ENCODE measurements around the gene IGSF9B. TPM values are rescaled to one million over a fixed set of nuclear protein-coding genes. Genes with fewer than 3 reads are reported as not detected.

Gene IGSF9B
- total RNA-seq, 1 experiment from 2014 or later: 5.6 TPM

GRCh38 chr11:133935551-133935910 is 21.2 kb downstream of the IGSF9B start:
- H3K4me2 ChIP-seq (ENCODE audit: low read depth, low read length, poor library complexity, severe bottlenecking): no peak overlapping the region
- H3K4me1 ChIP-seq (ENCODE audit: low read length): no peaks in the 10 kb centered on the region
- no peak overlapping the region for H3K4me3 ChIP-seq (ENCODE audit: low read length)
- no peak for DNase-seq
- no peaks in the 10 kb centered on the region for H3K27me3 ChIP-seq (ENCODE audit: low read length)
- no peaks in the 10 kb centered on the region for H3K79me2 ChIP-seq (ENCODE audit: low read length)
- H2AFZ ChIP-seq (ENCODE audit: low read length): no peak overlapping the region
- no peaks in the 10 kb centered on the region for H3K36me3 ChIP-seq (ENCODE audit: insufficient read depth, low read length)
- H3K9me2 ChIP-seq (replicated peaks; ENCODE audit: insufficient read depth, low read length): no peaks in the 10 kb centered on the region
- no peak overlapping the region for H3K9ac ChIP-seq (ENCODE audit: low read length)
- H4K20me1 ChIP-seq (ENCODE audit: insufficient read depth, low read depth, low read length): no peaks in the 10 kb centered on the region
- no peaks in the 10 kb centered on the region for H3K9me3 ChIP-seq (ENCODE audit: low read length)
- no peak overlapping the region for H3K27ac ChIP-seq (ENCODE audit: low read length)

GRCh38 chr11:133934599-133935550 is 21.9 kb downstream of the IGSF9B start:
- peak; percentile 47 for DNase-seq
- H3K79me2 ChIP-seq (ENCODE audit: low read length): no peaks in the 10 kb centered on the region
- H2AFZ ChIP-seq (ENCODE audit: low read length): no peak overlapping the region
- H3K9ac ChIP-seq (ENCODE audit: low read length): no peak overlapping the region
- no peaks in the 10 kb centered on the region for H4K20me1 ChIP-seq (ENCODE audit: insufficient read depth, low read depth, low read length)
- no peaks in the 10 kb centered on the region for H3K27me3 ChIP-seq (ENCODE audit: low read length)
- no peaks in the 10 kb centered on the region for H3K4me1 ChIP-seq (ENCODE audit: low read length)
- no peaks in the 10 kb centered on the region for H3K36me3 ChIP-seq (ENCODE audit: insufficient read depth, low read length)
- no peak overlapping the region for H3K4me3 ChIP-seq (ENCODE audit: low read length)
- no peak overlapping the region for H3K27ac ChIP-seq (ENCODE audit: low read length)
- H3K9me2 ChIP-seq (replicated peaks; ENCODE audit: insufficient read depth, low read length): no peaks in the 10 kb centered on the region
- H3K9me3 ChIP-seq (ENCODE audit: low read length): no peaks in the 10 kb centered on the region
- H3K4me2 ChIP-seq (ENCODE audit: low read depth, low read length, poor library complexity, severe bottlenecking): no peak overlapping the region

DNA sequence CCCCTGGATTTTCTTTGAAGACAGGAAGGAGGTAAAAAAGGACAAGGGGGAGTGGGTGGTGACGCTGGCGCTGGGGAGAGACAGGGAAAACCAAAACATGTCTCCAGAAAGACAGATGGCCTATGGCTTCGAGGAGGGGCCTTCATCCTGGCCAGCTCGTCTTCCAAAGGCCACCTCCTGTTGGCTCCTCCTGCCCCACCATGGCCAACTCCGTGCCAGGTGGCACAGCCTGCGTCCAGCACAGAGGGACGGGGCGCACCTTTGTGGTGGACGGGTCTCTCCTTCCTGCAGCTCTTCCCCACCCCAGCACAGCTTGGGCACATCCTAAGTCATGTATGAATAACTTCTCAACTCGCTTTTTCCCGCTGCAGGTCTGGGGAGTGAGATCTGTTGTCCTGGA is 22.7 kb downstream of the IGSF9B start:
- no peak for DNase-seq
- Histone ChIP-seq H4K20me1 (ENCODE audit: insufficient read depth, low read depth, low read length) (no peaks in the 10 kb centered on the region), H3K79me2 (ENCODE audit: low read length) (no peaks in the 10 kb centered on the region), H2AFZ (ENCODE audit: low read length) (no peak overlapping the region), H3K4me2 (ENCODE audit: low read depth, low read length, poor library complexity, severe bottlenecking) (no peak overlapping the region), H3K4me1 (ENCODE audit: low read length) (peaks cover 3% of the 10 kb centered on the region), H3K9ac (ENCODE audit: low read length) (no peak overlapping the region), H3K9me3 (ENCODE audit: low read length) (no peaks in the 10 kb centered on the region), H3K4me3 (ENCODE audit: low read length) (no peak overlapping the region), H3K9me2 (replicated peaks; ENCODE audit: insufficient read depth, low read length) (no peaks in the 10 kb centered on the region), H3K36me3 (ENCODE audit: insufficient read depth, low read length) (no peaks in the 10 kb centered on the region), H3K27me3 (ENCODE audit: low read length) (no peaks in the 10 kb centered on the region), H3K27ac (ENCODE audit: low read length) (no peak overlapping the region)

DNA sequence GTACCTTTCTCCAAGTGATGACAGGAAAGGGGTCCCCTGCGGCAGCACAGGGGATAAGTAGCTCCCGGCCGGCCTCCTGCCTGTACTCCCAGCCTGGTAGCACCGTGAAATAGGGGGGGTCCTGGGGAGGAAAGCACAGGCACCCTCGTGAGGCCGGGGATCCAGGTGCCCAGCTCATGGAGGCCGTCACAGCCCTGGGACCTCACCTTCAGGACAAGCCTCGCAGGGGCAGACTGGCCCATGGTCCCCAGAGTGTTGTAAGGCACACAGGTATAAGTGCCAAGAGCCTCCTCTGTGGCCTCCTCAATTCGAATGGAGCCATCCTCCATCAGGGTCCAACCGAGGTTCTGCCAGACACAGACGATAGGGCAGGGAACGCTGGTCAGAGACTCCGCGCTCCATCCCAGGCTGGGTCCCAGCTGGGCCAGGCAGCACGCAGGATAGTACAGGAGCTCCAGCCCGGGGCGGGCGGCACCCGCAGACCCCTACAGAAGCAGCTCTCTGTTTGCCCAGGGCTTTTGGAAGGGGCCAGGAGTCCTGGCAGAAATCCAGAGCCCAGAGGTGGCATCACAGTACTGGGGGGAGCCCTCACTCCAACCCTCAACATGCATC is 25.2 kb downstream of the IGSF9B start:
- Histone ChIP-seq H4K20me1 (ENCODE audit: insufficient read depth, low read depth, low read length) (no peaks in the 10 kb centered on the region), H3K9me2 (replicated peaks; ENCODE audit: insufficient read depth, low read length) (no peaks in the 10 kb centered on the region), H3K79me2 (ENCODE audit: low read length) (no peaks in the 10 kb centered on the region), H3K4me3 (ENCODE audit: low read length) (no peak overlapping the region), H3K4me1 (ENCODE audit: low read length) (peaks cover 19% of the 10 kb centered on the region), H3K27me3 (ENCODE audit: low read length) (no peaks in the 10 kb centered on the region), H3K27ac (ENCODE audit: low read length) (no peak overlapping the region), H3K9ac (ENCODE audit: low read length) (no peak overlapping the region), H3K4me2 (ENCODE audit: low read depth, low read length, poor library complexity, severe bottlenecking) (no peak overlapping the region), H2AFZ (ENCODE audit: low read length) (no peak overlapping the region), H3K9me3 (ENCODE audit: low read length) (no peaks in the 10 kb centered on the region), H3K36me3 (ENCODE audit: insufficient read depth, low read length) (no peaks in the 10 kb centered on the region)
- DNase-seq: no peak

- Histone ChIP-seq H3K4me1 (ENCODE audit: low read length) (peaks cover 19% of the 10 kb centered on the region), H3K9ac (ENCODE audit: low read length) (no peak overlapping the region), H3K27me3 (ENCODE audit: low read length) (no peaks in the 10 kb centered on the region), H3K27ac (ENCODE audit: low read length) (no peak overlapping the region), H3K79me2 (ENCODE audit: low read length) (no peaks in the 10 kb centered on the region), H3K4me3 (ENCODE audit: low read length) (no peak overlapping the region), H2AFZ (ENCODE audit: low read length) (no peak overlapping the region), H3K4me2 (ENCODE audit: low read depth, low read length, poor library complexity, severe bottlenecking) (no peak overlapping the region), H3K9me2 (replicated peaks; ENCODE audit: insufficient read depth, low read length) (no peaks in the 10 kb centered on the region), H3K36me3 (ENCODE audit: insufficient read depth, low read length) (no peaks in the 10 kb centered on the region), H3K9me3 (ENCODE audit: low read length) (no peaks in the 10 kb centered on the region), H4K20me1 (ENCODE audit: insufficient read depth, low read depth, low read length) (no peaks in the 10 kb centered on the region)
- no peak for DNase-seq
Observed at GRCh38 chr11:133930767-133931448, 25.9 kb downstream of the IGSF9B start.

- no peak overlapping the region for H3K27ac ChIP-seq (ENCODE audit: low read length)
- no peak overlapping the region for H3K4me2 ChIP-seq (ENCODE audit: low read depth, low read length, poor library complexity, severe bottlenecking)
- no peak overlapping the region for H3K9ac ChIP-seq (ENCODE audit: low read length)
- DNase-seq: no peak
- H3K27me3 ChIP-seq (ENCODE audit: low read length): no peaks in the 10 kb centered on the region
- H3K4me3 ChIP-seq (ENCODE audit: low read length): no peak overlapping the region
- H3K9me3 ChIP-seq (ENCODE audit: low read length): no peaks in the 10 kb centered on the region
- no peak overlapping the region for H2AFZ ChIP-seq (ENCODE audit: low read length)
- H3K4me1 ChIP-seq (ENCODE audit: low read length): peaks cover 19% of the 10 kb centered on the region
- no peaks in the 10 kb centered on the region for H4K20me1 ChIP-seq (ENCODE audit: insufficient read depth, low read depth, low read length)
- H3K9me2 ChIP-seq (replicated peaks; ENCODE audit: insufficient read depth, low read length): no peaks in the 10 kb centered on the region
- H3K79me2 ChIP-seq (ENCODE audit: low read length): no peaks in the 10 kb centered on the region
- H3K36me3 ChIP-seq (ENCODE audit: insufficient read depth, low read length): no peaks in the 10 kb centered on the region
Observed at GRCh38 chr11:133930053-133930766, 26.6 kb downstream of the IGSF9B start.

DNA sequence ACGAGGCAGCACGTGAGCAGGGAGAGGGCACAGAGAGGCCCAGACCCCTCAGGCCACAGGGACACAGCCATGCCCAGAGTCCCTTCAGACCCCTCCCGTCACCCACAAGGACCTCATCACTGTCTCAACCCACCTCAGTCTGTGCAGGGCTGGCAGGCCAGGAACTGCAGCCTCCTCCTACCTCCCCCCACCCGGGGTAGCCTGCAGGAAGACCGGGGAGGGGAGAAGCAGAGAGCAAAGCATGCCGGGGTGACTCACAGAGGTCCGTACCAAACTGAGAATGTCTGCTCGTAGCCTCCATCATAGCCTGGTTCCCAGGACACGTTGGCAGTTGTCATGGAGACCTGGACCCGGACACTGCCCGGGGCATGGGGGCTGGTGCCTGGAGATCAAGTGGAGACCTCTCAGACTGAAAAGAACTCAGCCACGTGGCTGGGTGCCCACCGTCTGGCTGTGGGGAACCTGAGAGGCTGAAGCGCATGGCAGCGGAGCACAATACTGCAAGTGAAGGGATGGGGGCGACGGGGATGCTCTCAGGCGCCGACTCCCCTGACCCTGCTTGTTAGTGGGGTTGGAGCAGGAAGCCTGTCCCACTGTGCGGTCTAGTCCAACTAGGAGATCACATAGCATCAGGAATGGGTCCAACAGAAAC is 27.2 kb downstream of the IGSF9B start:
- peaks cover 19% of the 10 kb centered on the region for H3K4me1 ChIP-seq (ENCODE audit: low read length)
- no peak overlapping the region for H3K27ac ChIP-seq (ENCODE audit: low read length)
- no peak for DNase-seq
- H2AFZ ChIP-seq (ENCODE audit: low read length): no peak overlapping the region
- H3K36me3 ChIP-seq (ENCODE audit: insufficient read depth, low read length): no peaks in the 10 kb centered on the region
- H4K20me1 ChIP-seq (ENCODE audit: insufficient read depth, low read depth, low read length): no peaks in the 10 kb centered on the region
- no peak overlapping the region for H3K4me3 ChIP-seq (ENCODE audit: low read length)
- no peaks in the 10 kb centered on the region for H3K79me2 ChIP-seq (ENCODE audit: low read length)
- H3K9ac ChIP-seq (ENCODE audit: low read length): no peak overlapping the region
- no peaks in the 10 kb centered on the region for H3K9me2 ChIP-seq (replicated peaks; ENCODE audit: insufficient read depth, low read length)
- H3K27me3 ChIP-seq (ENCODE audit: low read length): no peaks in the 10 kb centered on the region
- no peaks in the 10 kb centered on the region for H3K9me3 ChIP-seq (ENCODE audit: low read length)
- no peak overlapping the region for H3K4me2 ChIP-seq (ENCODE audit: low read depth, low read length, poor library complexity, severe bottlenecking)

Measured in Karpas-422 (cell line).